DMS79 (cell line): ENCODE results near the gene TMEM121B.

Experiments
- DNase-seq: peaks from one replicate; lab custom pipeline; 2025; lab: John Stamatoyannopoulos, UW

Gene TMEM121B

DNA sequence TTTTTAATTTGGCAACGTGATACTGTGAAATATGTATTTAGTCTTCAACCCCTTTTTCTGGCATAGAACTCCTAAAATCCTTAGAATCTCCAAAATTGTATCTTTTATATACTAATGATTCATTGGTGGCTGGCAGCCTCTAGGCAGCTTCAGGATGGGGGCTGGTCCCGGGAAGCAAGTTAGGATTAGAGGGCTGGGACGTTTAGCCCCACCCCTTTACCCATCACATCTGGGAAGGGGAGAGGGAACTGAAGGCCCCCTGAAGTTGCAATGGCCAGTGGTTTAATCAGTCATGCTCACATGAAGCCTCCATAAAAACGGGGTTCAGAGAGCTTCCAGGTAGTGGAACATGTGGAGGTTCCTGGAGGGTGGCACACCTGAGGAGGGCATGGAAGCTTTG, 29.3 kb downstream of the TMEM121B start:
- no peak for DNase-seq

DNA sequence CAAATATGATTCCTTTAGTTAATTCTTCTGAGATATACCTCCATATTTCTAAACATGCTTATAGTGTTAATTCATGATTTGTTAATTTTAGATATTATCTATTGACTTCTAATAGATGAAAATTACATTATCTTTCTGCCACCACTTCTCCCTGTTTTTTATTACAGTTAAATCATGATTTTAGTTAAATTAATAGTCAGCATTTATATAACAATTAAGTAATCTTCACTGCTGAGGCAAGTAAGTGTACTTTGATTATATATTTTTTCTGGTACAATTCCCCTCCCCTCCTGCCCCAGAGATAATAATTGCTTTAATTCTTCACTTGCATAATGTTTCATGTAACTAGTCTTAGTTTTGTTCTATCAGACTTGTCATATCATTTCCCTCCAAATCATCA, 30.6 kb downstream of the TMEM121B start:
- DNase-seq: no peak

DNA sequence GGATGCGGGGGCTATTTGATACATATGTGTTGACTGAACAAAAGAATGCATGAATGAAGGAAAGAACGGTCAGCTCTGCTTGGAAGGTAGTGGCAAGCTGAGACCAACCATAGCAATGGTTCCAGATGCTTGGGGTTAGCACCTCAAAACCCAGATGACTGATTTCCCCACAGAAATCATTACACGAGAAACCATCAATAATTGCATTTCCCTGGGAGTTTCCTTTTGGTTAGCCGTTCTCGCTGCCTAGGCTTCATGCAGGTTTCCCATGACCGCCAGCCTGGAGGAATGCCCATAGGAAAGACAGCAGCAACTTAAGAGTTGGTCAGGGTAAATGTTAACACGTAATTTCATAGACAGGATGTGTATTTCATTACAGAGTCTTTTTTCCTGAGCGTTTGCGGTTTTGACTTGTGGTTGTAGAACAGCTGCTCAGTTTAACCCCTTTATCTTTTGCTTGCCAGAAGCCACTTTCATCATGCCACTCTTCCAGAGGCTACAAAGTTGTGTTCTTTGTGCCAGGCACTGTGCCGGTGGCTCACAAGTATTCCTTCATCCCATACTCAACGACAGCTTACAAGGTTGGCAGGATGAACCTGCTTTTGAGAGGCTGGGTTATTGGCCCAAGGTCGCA, 33.5 kb downstream of the TMEM121B start:
- no peak for DNase-seq

DNA sequence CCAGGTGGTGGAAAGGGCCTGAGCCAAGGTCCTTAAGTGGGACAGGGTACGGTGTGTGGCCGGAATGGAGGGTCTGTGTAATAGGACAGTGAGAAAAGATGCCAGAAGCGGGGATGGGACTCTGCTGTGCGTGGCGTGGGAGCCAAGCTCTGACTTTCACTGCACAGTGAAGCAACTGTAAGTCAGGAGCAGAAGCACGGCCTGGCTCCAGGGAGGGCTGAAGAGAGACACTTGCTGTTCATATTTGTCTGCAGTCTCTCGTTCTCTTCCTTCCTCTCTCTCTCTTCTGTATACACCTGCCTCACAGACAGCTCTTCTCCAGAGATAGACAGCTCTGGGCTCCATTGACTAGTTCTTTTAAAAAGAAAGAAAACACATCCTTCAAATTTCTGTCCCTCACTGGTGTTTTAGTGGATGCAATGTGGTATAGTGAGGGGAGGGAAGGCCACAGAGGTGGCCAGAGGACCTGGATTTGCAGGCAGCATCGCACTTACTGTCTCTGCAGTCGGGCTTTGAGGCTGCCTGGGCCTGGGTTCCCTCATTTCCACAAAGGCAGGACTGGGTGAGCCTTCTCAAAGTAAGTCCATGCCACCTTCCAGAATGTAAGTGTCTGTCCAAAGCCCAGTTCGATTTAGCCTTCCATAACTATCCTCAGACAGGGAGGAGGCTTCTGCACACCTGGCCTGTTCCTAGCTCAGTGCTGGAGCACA, 34.2 kb downstream of the TMEM121B start:
- DNase-seq: no peak

DNA sequence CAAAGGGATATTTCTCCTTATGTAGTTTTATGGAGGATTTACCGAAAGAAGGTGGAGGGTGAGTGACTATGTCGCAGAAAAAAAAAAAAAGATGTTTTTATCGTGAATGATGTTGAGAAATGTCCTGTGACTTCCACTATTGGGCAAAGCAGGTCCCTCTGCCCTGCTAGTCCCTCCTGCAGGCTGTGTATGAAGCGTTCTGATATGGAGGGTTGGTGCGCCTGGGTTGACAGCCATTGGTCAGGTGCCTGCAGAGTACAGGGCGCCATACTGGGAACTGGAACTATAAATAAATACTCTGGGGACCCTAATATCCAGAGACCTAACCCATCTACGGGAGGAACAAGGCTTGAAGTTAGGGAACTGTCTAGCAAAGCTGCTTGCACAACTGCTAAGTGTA, 34.9 kb downstream of the TMEM121B start:
- DNase-seq: no peak

DNA sequence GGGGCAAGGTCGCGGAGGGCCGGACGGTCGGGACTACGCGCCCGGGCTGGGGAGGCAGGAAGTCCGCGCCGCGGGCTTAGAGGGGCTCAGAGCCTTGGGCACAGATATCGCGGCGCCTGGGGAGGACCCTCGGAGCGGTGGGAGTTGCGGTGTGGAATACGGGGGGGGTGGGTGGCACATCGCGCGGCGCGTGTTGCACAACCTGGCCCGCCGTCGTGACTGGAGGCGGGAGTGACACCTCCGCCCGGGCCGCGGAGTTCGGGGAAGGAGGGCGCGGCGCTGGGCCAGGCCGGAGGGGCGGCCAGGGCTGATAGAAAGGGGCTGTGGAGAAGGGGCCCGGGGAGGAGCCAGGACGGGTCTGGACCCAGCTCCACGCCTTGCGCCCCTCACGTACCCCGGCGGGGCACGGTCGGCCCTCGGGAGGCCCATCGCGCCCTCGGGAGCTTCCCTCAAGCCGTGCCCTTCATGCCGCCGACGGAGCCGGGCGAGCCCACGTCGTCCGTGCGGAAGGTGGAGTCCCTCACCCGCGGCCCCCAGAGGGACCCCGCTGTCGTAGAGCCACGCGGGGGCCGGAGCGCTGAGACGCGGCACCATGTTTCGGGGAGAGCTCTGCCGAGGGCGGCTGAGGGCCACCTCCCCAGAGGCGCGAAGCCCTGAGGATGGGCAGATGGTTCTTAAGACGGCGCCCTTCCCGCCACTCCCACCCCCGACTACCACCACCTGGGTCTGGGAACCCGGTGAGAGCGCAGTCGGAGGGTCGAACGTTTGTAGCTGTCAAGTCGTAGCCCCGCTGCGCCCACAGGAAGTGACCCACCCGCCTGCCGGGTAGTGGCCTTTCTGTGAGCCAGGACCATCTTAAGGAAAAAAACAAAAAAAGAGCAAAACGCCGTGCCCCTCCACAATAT, 35.6 kb downstream of the TMEM121B start:
- DNase-seq: no peak

DNA sequence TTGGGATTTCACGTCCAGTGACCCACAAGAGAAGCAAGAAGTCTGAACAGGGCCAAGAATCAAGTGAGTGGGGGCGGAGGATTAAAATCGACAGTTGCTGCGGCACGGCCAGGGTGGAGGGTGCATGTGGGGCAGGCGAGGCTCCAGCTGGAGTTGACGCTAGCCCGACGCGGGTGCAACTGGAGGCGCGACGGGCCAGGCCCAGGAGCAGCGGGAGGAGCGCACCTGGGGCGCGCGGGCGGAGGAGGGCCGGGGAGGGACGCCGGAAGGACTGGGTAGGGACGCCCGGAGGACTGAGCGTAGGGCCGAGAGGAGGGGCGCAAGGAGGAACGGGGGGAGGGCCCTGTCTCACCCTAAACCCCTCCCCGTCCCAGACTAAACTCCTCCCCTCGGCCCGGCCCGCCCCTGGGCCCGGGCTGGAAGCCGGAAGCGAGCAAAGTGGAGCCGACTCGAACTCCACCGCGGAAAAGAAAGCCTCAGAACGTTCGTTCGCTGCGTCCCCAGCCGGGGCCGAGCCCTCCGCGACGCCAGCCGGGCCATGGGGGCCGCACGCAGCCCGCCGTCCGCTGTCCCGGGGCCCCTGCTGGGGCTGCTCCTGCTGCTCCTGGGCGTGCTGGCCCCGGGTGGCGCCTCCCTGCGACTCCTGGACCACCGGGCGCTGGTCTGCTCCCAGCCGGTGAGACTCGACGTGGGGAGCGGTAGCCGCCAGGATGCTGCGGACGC, 36.4 kb downstream of the TMEM121B start, which contains the start of gene IL17RA:
IL17RA (plus strand) TSS at position 447 of the 723 bp plus-strand sequence; CDS start at position 539, 92 bp downstream.
- DNase-seq: peak; percentile 41

DNA sequence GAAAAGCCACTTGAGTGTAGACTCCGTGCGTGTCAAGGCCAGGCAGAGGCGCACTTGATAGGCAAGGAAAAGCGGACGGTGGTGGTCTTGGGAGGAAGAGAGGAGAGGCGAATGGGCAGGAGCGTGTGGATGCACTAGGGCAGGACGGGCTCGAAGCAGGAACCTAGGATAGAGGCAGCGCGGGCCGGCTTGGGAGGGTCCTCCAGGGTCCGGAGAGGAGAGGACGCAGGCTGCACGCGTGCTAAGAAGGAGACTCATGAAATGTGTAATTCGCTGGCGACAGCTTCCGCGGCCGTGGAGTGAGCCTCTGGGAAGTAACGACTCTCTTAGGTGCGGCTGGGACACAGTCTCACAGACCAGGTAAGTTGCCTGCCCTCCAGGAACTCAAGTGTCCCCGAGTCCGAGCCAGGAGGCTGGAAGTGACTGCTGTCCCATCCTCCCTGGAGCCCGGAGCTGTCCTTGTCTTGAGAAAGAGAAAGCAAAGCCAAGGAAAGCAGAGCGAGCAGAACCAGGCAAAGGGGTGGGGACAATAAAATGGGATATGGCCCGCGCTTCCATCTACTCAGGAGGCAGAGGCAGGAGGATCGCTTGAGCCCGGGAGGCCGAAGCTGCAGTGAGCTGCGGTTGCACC, 37.2 kb downstream of the TMEM121B start:
- no peak for DNase-seq

DNA sequence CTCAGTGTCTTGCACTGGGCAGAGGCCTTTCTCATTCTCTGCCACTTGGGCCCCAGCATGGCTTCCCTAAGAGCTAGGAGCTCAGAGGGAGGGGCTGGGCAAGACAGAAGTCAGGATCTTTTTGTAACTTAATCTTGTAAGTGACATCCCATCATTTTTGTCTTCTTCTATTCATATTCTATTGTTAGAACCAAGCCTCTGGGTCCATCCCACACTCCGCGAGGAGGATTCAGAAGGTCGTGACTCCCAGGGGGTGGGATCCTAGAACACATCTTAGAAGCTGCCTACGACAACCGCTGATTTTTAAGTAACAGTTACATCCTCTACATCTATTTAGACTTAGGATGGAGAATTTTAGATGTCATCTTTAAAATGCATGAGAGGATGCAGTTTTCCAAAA, 37.9 kb downstream of the TMEM121B start:
- no peak for DNase-seq

DNA sequence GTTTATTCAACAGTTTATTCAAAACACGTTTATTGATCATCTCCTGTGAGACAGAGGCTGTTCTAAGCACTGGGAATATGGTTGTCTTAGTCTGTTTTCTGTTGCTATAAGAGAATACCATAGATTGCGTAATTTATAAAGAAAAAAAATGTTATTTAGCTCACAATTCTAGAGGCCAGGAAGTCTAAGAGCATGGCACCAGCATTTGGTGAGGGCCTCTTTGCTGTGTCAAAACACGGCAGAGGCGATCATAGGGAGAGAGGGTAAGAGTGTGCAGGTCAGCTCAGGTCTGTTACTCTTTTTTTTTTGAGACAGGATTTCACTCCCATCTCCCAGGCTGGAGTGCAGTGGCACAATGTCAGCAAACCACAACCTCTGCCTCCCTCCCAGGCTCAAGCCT, 41.6 kb downstream of the TMEM121B start:
- no peak for DNase-seq

DNA sequence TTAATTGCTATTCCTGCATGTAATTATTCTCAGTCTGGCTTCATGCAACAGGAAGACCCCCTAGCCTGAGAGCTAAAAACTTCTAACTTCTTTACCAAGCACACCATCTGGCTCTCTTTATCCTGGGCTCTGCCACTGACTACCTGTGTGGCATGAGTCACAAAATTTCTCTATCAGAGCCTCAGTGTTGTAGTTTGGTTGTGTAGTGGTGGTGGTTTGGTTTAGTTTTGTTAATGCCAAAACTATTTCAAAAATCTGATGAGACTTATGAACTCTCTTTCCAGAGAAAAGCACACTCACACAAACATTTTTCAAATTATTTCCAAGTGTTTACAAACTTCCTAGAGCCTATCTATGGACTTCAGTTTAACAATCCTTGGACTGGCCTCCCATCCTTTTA, 43.9 kb downstream of the TMEM121B start:
- no peak for DNase-seq

DNA sequence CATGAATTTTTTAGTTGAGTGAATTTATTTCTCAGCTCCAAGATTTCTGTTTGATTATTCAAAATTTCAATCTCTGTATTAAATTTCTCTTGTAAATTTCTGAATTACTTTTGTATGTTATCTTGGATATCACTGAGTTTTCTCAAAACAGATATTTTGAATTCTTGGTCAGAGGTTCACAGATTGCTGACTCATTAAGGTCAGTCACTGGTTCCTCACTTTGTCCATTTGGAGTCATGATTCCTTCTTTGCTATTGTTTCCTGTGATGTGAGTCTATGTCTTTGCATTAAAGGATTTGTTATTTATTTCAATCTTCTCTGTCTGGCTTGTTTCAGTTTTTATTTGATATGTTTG, 46.5 kb downstream of the TMEM121B start:
- no peak for DNase-seq

DNA sequence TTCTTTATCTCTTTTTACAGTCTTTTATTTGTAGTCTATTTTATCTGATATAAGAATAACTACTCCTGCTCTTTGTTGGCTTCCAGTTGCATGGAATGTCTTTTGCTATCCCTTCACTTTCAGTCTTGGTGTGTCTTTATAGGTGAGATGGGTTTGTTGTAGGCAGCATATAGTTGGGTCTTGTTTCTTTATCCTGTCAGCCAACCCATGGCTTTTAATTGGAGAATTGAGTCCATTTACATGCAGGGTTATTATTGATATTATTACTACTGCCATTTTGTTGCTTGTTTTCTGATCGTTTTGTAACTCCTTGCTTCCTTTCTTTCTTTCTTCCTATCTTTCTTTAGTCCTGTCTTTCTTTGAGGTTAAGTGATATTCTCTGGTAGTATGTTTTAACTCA, 48.3 kb downstream of the TMEM121B start:
- no peak for DNase-seq
